Stomach (tissue), 9 donors: ENCODE results near the gene WDR64. TPM values are rescaled to one million over a fixed set of nuclear protein-coding genes. Genes with fewer than 3 reads are reported as not detected.
"Not testable (repeated sequence)": the region's sequence is repeated elsewhere in the genome, so short reads cannot be mapped to it uniquely, and the experiment has no call there.

ENCODE experiments used
- DNase-seq, 2 donors: peaks; one replicate each; pipeline versions ENCODE4 v3.0.0 to v3.0.0-alpha.2; 2013 to 2019
- H3K27ac ChIP-seq, 5 donors: fragments of 200-600 bp in 4 of 5; sonication (generic) in 4 of 5; one replicate each; pipeline ENCODE4 v1.5.1; 2013 to 2019; ENCODE audit warnings: mild to moderate bottlenecking in 1 of 5, moderate library complexity in 1 of 5
- H3K27me3 ChIP-seq, 3 donors: fragments of 200-600 bp; sonication (generic); one replicate each; pipeline ENCODE4 v1.5.1; 2017 to 2019; ENCODE audit warnings: mixed run types in 1 of 3
- H3K36me3 ChIP-seq, 4 donors: fragments of 200-600 bp; sonication (generic); 1 replicate in 3 of 4; 2 replicates in 1 of 4; pipeline ENCODE4 v1.5.1; 2016 to 2019
- H3K4me1 ChIP-seq, 4 donors: fragments of 200-600 bp; sonication (generic); one replicate each; pipeline ENCODE4 v1.5.1; 2016 to 2019
- H3K4me3 ChIP-seq, 4 donors: fragments of 200-600 bp; sonication (generic) in 3 of 4; one replicate each; pipeline ENCODE4 v1.5.1; 2016 to 2019; ENCODE audit warnings: mild to moderate bottlenecking in 1 of 4
- H3K9me3 ChIP-seq, 4 donors: fragments of 200-600 bp; sonication (generic); one replicate each; pipeline ENCODE4 v1.5.1; 2016 to 2019
- CTCF ChIP-seq, 7 experiments: fragments of 450-650 bp in 4 of 7; fragments of 200-600 bp in 3 of 7; sonication (generic) in 3 of 7; IDR thresholded peaks; one replicate each; pipeline ENCODE4 v1.5.1; 2016 to 2019; ENCODE audit warnings: antibody characterized with exemption in 7 of 7, control low read depth in 2 of 7, mild to moderate bottlenecking in 1 of 7
- EP300 ChIP-seq: sonication (generic); formaldehyde crosslinking; IDR thresholded peaks from one replicate; pipeline ENCODE4 v1.6.1; 2017; ENCODE audit warnings: antibody characterized with exemption
- POLR2A ChIP-seq, 4 donors: fragments of 450-650 bp; IDR thresholded peaks; one replicate each; pipeline ENCODE4 v1.6.1; 2016; ENCODE audit warnings: antibody characterized with exemption in 4 of 4, control low read depth in 2 of 4, mild to moderate bottlenecking in 1 of 4, moderate library complexity in 1 of 4
- POLR2AphosphoS5 ChIP-seq, 3 donors: sonication (generic); formaldehyde crosslinking; IDR thresholded peaks; one replicate each; pipeline ENCODE4 v1.6.1; 2016; ENCODE audit warnings: antibody characterized with exemption in 3 of 3
- WGBS, 5 donors: extraction: QIAGEN DNeasy Blood & Tissue Kit in 3 of 5; methylation state at CpG; one replicate each; pipeline versions ENCODE4 v1.1.5 to v1.1.7; 2013 to 2018; 5-methylcytosine and 5-hydroxymethylcytosine counted together
- intact Hi-C: fragments of 100-400 bp; cut with DNase I; formaldehyde crosslinking; loops from one replicate; pipeline ENCODE4 v1.15.1; 2023; ENCODE audit warnings: low total_unique reads
- polyA plus RNA-seq, 3 donors: library from polyadenylated mRNA; stranded (reverse); fragments of 200-250 nt; gene quantifications; one replicate each; pipeline ENCODE4 v1.2.3, GENCODE V29; 2013
- total RNA-seq, 5 donors: library from RNA; depleted of rRNA; stranded (reverse); fragments of >200 nt; gene quantifications; one replicate each; pipeline versions ENCODE4 v1.1.0 to v1.2.3, GENCODE V29; 2014 to 2016
- donor health status: healthy with polysubstance abuse.
- donor health status: Bipolar disorder and iron deficiency.
- donor health status: healthy.

The WDR64 gene
- total and polyA plus RNA-seq, 8 donors, result 0.61 TPM; not detected in 7

- 80 to 100% (median 96%) methylated on average over 1 of the region's 1 CpG; no CpG with 5 or more reads in 1 of the 5 donors for WGBS, 5 donors
- TF ChIP-seq EP300 (no peak), CTCF (IDR thresholded peaks at IDR 0.05) (no peak), POLR2AphosphoS5 (IDR thresholded peaks at IDR 0.05) (no peak), POLR2A (IDR thresholded peaks at IDR 0.05) (no peak)
- intact Hi-C loops, result loop anchor here (10.0 kb wide), 1 partner anchor 289 kb away; the partner anchor contains the start of gene KMO
These were observed 171.8 kb downstream of the WDR64 start for GRCh38 chr1:241823925-241824324.

GRCh38 chr1:241825581-241825980 lies 173.5 kb downstream of the WDR64 start:
- Histone ChIP-seq H3K27ac (no peak overlapping the region), H3K27me3 (no peaks in the 10 kb centered on the region), H3K4me3 (no peak overlapping the region), H3K4me1 (peaks cover 0 to 5% (median 0%) of the 10 kb centered on the region in 4 donors), H3K36me3 (no peaks in the 10 kb centered on the region), H3K9me3 (no peaks in the 10 kb centered on the region)
- intact Hi-C loops, result loop anchor here (10.0 kb wide), 1 partner anchor 291 kb away; the partner anchor contains the start of gene KMO
- no peak for DNase-seq
- TF ChIP-seq POLR2AphosphoS5 (IDR thresholded peaks at IDR 0.05), result no peak
- no peak for TF ChIP-seq POLR2A (IDR thresholded peaks at IDR 0.05)
- TF ChIP-seq CTCF (IDR thresholded peaks at IDR 0.05), result no peak
- no peak for TF ChIP-seq EP300

More at GRCh38 chr1:241823925-241824324, 171.8 kb downstream of the WDR64 start:
- no peaks in the 10 kb centered on the region for H3K9me3 ChIP-seq
- no peaks in the 10 kb centered on the region for H3K27me3 ChIP-seq
- H3K4me3 ChIP-seq, result no peak overlapping the region
- peaks cover 0 to 5% (median 0%) of the 10 kb centered on the region in 4 donors for H3K4me1 ChIP-seq
- DNase-seq, result no peak
- no peaks in the 10 kb centered on the region for H3K36me3 ChIP-seq
- H3K27ac ChIP-seq, result no peak overlapping the region

- H3K27me3 ChIP-seq, H3K4me3 ChIP-seq, DNase-seq, H3K4me1 ChIP-seq, H3K9me3 ChIP-seq, H3K27ac ChIP-seq, H3K36me3 ChIP-seq: not testable (repeated sequence)
- 87 to 93% (median 92%) methylated on average over 9 of the region's 9 CpGs for WGBS, 5 donors
- intact Hi-C loops, result loop anchor here (10.0 kb wide), 1 partner anchor 292 kb away; the partner anchor contains the start of gene KMO
These were observed 174.5 kb downstream of the WDR64 start for GRCh38 chr1:241826613-241827012.

- Histone ChIP-seq H3K27me3 (no peaks in the 10 kb centered on the region), H3K4me3 (no peak overlapping the region), H3K9me3 (no peaks in the 10 kb centered on the region), H3K36me3 (no peaks in the 10 kb centered on the region), H3K4me1 (peaks cover 0 to 5% (median 0%) of the 10 kb centered on the region in 4 donors), H3K27ac (no peak overlapping the region)
- no peak for DNase-seq
- intact Hi-C loops, result loop anchor here (10.0 kb wide), 1 partner anchor 292 kb away; the partner anchor contains the start of gene KMO
- WGBS, 5 donors, result 86 to 97% (median 92%) methylated on average over 2 of the region's 2 CpGs
- no peak for TF ChIP-seq POLR2A (IDR thresholded peaks at IDR 0.05)
- no peak for TF ChIP-seq POLR2AphosphoS5 (IDR thresholded peaks at IDR 0.05)
- TF ChIP-seq CTCF (IDR thresholded peaks at IDR 0.05), result no peak
- TF ChIP-seq EP300, result no peak
These were observed 175.2 kb downstream of the WDR64 start for GRCh38 chr1:241827264-241827663.

GRCh38 chr1:241828463-241829021 lies 176.5 kb downstream of the WDR64 start:
- no peak for TF ChIP-seq POLR2A (IDR thresholded peaks at IDR 0.05)
- TF ChIP-seq EP300, result no peak
- no peak for TF ChIP-seq CTCF (IDR thresholded peaks at IDR 0.05)
- TF ChIP-seq POLR2AphosphoS5 (IDR thresholded peaks at IDR 0.05), result no peak
- peak in 1 of 2 donors; percentile 7 for DNase-seq
- peaks cover 0 to 5% (median 0%) of the 10 kb centered on the region in 4 donors for H3K4me1 ChIP-seq
- no peaks in the 10 kb centered on the region for H3K36me3 ChIP-seq
- 49 to 65% (median 51%) methylated on average over 3 of the region's 3 CpGs for WGBS, 5 donors
- no peak overlapping the region for H3K4me3 ChIP-seq
- no peaks in the 10 kb centered on the region for H3K9me3 ChIP-seq
- intact Hi-C loops, result loop anchor here (10.0 kb wide), 1 partner anchor 294 kb away; the partner anchor contains the start of gene KMO
- no peaks in the 10 kb centered on the region for H3K27me3 ChIP-seq
- no peak overlapping the region for H3K27ac ChIP-seq
